ENCODE results near the gene MCM3.

- TF ChIP-seq CTCF (IDR thresholded peaks at IDR 0.05) (no peak), USF2 (CRISPR knock-in tag; IDR thresholded peaks at IDR 0.05) (no peak), ZNF512 (CRISPR knock-in tag; IDR thresholded peaks at IDR 0.05; ENCODE audit: borderline replicate concordance) (no peak), ATF1 (CRISPR knock-in tag; IDR thresholded peaks at IDR 0.05) (no peak)
- TF ChIP-seq, protein P1, sequence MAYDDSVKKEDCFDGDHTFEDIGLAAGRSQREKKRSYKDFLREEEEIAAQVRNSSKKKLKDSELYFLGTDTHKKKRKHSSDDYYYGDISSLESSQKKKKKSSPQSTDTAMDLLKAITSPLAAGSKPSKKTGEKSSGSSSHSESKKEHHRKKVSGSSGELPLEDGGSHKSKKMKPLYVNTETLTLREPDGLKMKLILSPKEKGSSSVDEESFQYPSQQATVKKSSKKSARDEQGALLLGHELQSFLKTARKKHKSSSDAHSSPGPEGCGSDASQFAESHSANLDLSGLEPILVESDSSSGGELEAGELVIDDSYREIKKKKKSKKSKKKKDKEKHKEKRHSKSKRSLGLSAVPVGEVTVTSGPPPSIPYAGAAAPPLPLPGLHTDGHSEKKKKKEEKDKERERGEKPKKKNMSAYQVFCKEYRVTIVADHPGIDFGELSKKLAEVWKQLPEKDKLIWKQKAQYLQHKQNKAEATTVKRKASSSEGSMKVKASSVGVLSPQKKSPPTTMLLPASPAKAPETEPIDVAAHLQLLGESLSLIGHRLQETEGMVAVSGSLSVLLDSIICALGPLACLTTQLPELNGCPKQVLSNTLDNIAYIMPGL (CRISPR knock-in tag; IDR thresholded peaks at IDR 0.05): no peak
Observed at GRCh38 chr6:52310932-52311331, 26.4 kb upstream of the MCM3 start.

Measured in WTC11 (cell line).